GM12892 (cell line): Measurements from ENCODE around the gene FCER1G.

ENCODE experiments used
- POLR2A ChIP-seq: IDR thresholded peaks from 2 replicates; pipeline ENCODE4 v1.6.1; 2011; ENCODE audit warnings: low read depth, low read length, control low read depth
- POLR2AphosphoS5 ChIP-seq: IDR thresholded peaks from 2 replicates; pipeline ENCODE4 v1.6.1; 2011; ENCODE audit warnings: low read depth, low read length, control low read depth

DNA sequence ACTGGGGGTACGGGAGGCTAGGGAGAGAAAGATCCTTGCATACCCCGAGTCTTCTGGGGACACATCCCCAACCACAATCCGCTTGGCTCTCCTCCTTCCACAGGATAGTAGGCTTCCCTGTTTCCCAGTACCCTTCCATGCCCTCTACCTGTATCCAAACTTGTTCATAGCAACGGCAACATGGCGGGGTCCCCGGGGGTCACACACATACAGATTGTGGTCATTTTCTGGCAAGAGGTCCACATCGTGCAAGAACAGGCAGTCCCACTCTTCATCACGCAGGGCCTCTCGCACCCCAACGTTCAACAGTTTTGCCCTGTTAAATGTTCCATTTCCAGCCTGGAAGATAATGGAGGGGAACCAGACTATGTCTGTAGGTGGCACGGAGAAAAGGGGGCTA, 41.4 kb upstream of the FCER1G start:
- TF ChIP-seq POLR2AphosphoS5 (no peak), POLR2A (no peak)
